NCI-H2081 (cell line): Measurements from ENCODE around the gene RIPOR3.
"Not testable (repeated sequence)": the region's sequence is repeated elsewhere in the genome, so short reads cannot be mapped to it uniquely, and the experiment has no call there.

ENCODE experiments used
- DNase-seq, 2 experiments: peaks; one replicate each; lab custom pipeline; 2025; lab: John Stamatoyannopoulos, UW

The RIPOR3 gene

DNA sequence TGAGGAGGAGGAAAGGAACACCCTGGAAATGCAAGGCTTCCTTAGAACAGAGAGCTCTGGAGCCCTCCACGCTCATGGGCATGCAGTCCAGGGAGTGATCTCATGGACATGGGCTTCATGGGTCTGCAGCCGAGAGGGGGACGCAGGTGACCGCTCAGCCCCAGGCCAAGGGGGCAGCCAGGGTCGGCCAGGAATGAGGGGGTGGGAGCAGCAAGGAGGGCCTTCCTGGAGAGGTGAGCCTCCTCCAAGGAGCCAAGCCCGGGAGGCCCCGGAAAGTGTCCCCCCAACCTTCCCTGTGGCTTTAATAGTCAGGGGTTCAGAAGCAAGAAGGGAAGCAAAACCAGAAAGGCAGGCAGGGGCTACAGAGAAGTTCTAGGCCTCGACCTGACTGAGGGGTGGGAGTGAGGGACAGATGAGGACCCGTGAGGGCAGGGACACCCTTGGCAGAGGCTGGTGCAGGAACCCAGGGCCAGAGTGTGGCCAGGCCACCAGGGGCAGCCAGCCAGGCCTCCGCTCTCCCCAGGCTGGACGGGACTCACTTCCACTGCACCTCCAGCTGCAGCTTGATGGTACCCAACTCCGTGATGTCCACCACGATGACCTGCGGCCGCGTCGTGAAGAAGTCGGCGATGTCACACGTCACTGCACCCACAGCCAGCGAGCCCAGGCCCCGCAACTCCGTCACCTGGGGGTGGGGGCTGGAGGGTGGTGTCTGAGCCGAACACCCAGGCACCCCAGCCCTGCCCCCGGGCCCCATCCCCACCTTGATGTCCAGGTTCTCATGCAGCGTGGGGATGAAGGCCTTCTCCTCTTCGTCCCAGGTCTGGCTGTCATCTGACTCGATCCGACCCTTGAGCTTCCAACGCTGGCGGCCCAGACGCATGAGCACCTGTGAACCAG lies 83.2 kb downstream of the RIPOR3 start:
- no peak for DNase-seq

- DNase-seq = no peak
Measured at GRCh38 chr20:50607436-50607835, 83.9 kb downstream of the RIPOR3 start.

DNA sequence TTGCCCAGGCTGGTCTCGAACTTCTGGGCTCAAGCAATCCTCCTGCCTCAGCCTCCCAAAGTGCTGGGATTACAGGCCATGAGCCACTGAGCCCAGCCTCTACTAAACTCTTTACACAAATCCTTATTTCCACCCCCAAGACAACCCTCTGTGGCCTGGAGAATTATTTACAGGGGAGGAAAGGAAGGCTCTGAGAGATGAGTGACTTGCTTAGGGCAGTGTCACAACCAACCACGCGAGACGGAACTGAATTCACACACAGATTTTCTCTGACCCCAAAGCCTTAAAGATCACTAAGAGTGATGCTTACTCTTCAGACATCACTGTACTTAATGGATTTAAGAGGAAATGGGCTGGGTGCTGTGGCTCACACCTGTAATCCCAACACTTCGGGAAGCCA lies 86.2 kb downstream of the RIPOR3 start:
- DNase-seq = no peak

GRCh38 chr20:50604451-50604850 lies 86.9 kb downstream of the RIPOR3 start:
- DNase-seq = no peak

- DNase-seq = no peak
Measured at GRCh38 chr20:50602432-50603088, 88.8 kb downstream of the RIPOR3 start.

- DNase-seq = no peak
Measured at GRCh38 chr20:50601511-50602431, 89.6 kb downstream of the RIPOR3 start.

GRCh38 chr20:50600281-50600895 lies 91.0 kb downstream of the RIPOR3 start:
- DNase-seq = no peak

DNA sequence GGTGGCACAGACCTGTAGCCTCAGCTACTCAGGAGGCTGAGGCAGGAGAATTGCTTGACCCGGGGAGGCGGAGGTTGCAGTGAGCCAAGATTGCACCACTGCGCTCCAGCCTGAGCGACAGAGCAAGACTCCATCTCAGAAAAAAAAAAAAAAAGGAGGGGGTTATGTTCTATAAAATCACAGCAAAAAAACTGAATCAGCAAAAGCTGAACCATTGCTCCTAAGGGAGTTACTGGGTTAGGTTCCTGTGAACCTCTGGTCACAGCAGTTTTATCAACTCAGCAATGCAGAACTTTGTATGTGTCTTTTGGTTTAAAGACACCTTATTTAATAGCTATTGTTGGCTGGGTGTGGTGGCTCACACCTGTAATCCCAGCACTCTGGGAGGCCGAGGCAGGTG lies 92.6 kb downstream of the RIPOR3 start:
- not testable (repeated sequence) for DNase-seq

GRCh38 chr20:50598074-50598473 lies 93.3 kb downstream of the RIPOR3 start:
- no peak for DNase-seq

- DNase-seq = no peak
Measured at GRCh38 chr20:50597406-50597969, 93.9 kb downstream of the RIPOR3 start.

DNA sequence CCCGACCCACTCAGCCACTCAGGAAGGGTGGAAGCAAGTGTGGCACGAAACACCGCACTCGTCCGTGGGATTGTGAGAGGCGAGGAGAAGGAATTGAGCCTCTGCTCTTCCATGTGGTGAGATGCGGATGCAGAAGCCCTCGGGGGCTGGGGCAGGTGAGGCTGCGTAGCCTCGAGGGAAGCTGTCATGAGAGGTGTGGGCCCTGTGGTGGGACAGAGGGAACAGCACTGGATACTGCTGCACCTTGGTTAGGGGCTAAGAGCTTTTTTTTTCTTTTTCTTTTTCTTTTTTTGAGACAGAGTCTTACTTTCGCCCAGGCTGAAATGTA lies 94.7 kb downstream of the RIPOR3 start:
- no peak for DNase-seq

- DNase-seq = no peak
Measured at GRCh38 chr20:50595988-50596693, 95.2 kb downstream of the RIPOR3 start.

GRCh38 chr20:50595433-50595895 lies 95.9 kb downstream of the RIPOR3 start:
- no peak for DNase-seq

- no peak for DNase-seq
Measured at GRCh38 chr20:50594591-50595432, 96.5 kb downstream of the RIPOR3 start.

GRCh38 chr20:50594231-50594590 lies 97.1 kb downstream of the RIPOR3 start:
- no peak for DNase-seq

DNA sequence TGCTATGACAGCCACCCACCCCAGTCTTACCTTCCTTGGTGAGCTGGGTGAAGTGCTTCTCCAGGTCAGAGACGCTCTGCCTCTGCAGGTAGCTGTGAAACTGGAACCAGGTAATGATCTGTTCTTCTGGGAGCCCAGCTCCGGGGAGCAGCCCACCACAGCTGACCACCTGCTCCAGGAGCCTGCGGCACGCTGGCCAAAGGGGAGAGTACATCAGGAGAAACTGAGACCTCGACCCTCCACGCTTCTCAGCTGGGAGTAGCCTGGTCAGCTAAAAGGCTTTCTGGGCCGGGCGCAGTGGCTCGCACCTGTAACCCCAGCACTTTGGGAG lies 98.4 kb downstream of the RIPOR3 start:
- no peak for DNase-seq

DNA sequence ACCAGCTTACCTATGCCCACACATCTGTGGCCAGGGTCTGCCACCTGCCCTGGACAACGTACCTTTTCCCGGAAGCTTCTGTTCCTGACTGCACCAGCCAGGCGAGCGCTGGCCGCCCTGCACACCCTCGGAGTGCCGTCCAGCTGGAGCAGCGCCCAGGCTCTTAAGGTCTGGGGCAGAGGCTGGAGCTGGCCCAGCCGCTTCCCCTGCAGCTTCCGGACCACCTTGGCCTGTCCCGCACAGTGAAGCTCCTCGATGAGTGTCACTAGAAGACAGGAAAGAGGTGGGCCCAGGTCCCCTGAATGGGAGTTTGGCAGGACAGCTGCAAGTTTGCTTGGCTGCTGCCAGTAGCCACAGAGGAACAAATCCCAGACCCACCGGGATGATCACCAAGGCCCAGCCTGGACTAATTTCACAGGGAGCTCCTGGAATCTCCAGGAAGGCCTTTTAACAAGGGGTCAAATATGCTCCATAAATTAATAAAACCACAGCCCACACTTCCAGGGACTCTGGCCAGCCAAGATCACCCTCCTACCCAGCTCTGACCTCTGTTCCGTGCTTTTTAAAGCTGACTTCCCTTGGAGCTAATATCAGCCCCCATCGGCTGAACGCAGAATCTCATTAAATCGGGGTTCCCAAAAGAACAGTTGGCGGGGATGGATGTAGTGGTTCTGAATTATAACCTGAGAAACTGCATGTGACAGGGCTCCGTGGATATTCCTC lies 98.9 kb downstream of the RIPOR3 start:
- DNase-seq = no peak

DNA sequence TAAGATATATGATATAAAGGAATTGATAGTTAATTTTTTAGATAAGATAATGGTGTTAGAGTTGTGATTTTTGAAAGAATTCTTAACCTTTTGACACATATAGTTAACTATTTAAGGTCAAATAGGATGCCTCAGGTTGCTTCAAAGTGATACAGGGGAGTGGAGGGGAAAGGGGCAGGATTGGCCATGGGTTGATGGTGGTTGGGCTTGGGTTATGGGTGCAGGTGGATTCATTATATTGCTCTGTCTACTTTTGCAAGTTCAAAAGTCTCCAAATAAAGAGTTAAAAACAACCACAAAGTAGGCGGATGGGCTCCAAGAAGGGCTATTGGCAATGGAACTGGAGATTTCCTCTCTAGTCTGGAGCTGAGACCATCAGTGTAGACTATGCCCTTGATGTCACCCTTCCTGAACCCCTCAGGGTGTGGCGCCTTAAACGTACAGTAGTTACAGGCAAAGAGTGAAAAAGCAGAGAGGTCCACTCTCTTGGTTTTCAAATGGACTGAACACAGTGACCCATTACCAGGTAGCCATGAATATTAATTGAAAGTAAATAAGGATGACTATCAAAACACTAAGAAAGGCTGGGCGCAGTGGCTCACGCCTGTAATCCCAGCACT lies 100.0 kb downstream of the RIPOR3 start:
- DNase-seq = no peak

DNA sequence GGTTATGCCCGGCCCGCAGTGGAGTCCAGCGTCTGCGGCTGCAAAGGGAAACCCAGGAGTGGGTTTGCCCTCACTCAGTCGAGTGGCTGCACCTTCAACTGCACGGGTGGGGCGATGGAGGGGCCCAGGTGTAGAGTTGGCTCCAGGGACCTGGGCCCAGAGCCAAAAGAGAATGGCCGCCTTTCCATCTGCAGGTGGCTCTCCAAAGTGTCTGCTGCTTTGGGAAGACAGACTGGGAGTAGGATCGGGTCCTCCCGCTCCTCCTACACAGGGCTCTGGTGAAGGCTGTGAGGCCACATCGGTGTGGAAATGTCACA lies 101.0 kb downstream of the RIPOR3 start:
- no peak for DNase-seq
